Measurements from ENCODE around the gene FSIP1. TPM values are rescaled to one million over a fixed set of nuclear protein-coding genes. Genes with fewer than 3 reads are reported as not detected.

The FSIP1 gene
- total RNA-seq, 4 donors from 2014 or later, result 0.38 to 0.91 (median 0.57) TPM; not detected in 1

GRCh38 chr15:39692356-39693327, 90.0 kb downstream of the FSIP1 start:
- intact Hi-C loops (cut with DNase I), result loop anchor here (5.0 kb wide), 1 partner anchor 60 kb away; no protein-coding TSS in a partner anchor
- no peaks in the 10 kb centered on the region for H3K9me3 ChIP-seq
- H3K4me1 ChIP-seq, result peaks cover 3 to 22% (median 9%) of the 10 kb centered on the region in 3 donors
- no peaks in the 10 kb centered on the region for H3K27me3 ChIP-seq
- H3K27ac ChIP-seq, result peak overlapping the region in 3 of 4 donors; percentile 45 to 59 (median 57)
- WGBS, 2 donors, result 30 to 33% methylated on average over 10 to 11 of the region's 11 CpGs
- DNase-seq, result no peak
- peak overlapping the region in 1 of 4 donors; percentile 1 for H3K4me3 ChIP-seq
- TF ChIP-seq, protein P1, sequence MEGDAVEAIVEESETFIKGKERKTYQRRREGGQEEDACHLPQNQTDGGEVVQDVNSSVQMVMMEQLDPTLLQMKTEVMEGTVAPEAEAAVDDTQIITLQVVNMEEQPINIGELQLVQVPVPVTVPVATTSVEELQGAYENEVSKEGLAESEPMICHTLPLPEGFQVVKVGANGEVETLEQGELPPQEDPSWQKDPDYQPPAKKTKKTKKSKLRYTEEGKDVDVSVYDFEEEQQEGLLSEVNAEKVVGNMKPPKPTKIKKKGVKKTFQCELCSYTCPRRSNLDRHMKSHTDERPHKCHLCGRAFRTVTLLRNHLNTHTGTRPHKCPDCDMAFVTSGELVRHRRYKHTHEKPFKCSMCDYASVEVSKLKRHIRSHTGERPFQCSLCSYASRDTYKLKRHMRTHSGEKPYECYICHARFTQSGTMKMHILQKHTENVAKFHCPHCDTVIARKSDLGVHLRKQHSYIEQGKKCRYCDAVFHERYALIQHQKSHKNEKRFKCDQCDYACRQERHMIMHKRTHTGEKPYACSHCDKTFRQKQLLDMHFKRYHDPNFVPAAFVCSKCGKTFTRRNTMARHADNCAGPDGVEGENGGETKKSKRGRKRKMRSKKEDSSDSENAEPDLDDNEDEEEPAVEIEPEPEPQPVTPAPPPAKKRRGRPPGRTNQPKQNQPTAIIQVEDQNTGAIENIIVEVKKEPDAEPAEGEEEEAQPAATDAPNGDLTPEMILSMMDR (IDR thresholded peaks at IDR 0.05), result no peak
- no peak for TF ChIP-seq POLR2A (IDR thresholded peaks at IDR 0.05)
- no peaks in the 10 kb centered on the region for H3K36me3 ChIP-seq

DNA sequence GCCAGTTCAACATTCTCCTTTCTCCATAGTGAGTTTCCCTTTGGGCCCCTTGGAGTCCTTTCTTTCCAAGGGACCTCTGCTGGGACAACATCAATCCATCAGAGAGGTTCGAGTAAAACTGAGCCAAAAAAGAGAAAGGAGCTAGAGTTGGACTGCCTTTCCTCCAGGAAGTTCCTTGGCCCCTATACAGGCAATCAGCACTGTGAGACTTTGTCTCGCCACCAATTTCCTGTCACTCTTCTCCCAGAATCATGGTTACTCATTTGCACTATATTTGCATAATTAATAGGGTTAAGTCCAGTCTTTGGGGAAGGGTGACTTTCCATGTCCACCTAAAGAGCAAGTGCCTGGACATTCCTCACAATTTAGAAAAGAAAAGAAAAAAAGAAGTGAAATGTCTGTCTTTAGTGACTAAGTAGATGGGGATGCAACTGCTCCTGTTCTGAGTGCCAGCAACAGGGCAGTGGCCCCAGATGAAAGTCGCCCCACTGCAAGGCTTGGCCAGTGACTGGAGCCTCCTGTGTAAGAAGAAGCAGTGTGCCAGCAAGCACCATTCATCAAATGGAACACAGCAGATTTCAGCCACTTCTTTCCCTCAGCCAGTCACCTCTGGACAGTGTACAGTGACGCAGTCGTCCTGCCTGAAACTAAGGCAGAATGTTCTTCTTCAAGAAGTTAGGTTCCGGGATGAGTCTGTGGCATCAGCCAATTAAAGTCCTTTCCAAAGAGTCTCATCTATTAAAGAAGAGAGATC, 91.6 kb downstream of the FSIP1 start:
- WGBS, 2 donors, result 76 to 87% methylated on average over 6 of the region's 6 CpGs

DNA sequence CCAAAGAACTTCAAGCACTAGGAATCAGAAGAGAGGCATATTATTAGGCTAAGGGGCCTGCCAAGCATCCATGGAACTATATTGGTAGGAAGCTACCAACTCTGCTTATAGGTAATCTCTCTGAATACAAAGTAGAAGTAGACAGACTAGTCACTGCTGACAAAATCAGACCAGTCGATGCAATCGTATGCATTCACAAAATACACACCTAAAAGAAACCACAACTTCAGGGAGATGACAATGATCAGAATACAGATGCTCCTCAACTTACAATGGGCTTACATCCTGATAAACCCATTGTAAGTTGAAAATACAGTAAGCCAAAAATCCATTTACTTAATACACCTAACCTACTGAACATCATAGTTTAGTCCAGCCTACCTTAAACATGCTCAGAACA, 94.7 kb downstream of the FSIP1 start:
- Histone ChIP-seq H3K27ac (no peak overlapping the region), H3K36me3 (no peaks in the 10 kb centered on the region), H3K27me3 (no peaks in the 10 kb centered on the region), H3K4me1 (peaks cover 3 to 16% (median 4%) of the 10 kb centered on the region in 3 donors), H3K9me3 (no peaks in the 10 kb centered on the region), H3K4me3 (no peak overlapping the region)
- TF ChIP-seq, protein P1 (IDR thresholded peaks at IDR 0.05), result no peak
- no peak for TF ChIP-seq POLR2A (IDR thresholded peaks at IDR 0.05)
- 100% methylated on average over 2 of the region's 2 CpGs for WGBS, 2 donors
- DNase-seq, result no peak
- intact Hi-C loops (cut with DNase I), result no loop called here

More for the DNA sequence above, 91.6 kb downstream of the FSIP1 start:
- H3K36me3 ChIP-seq, result no peaks in the 10 kb centered on the region
- intact Hi-C loops (cut with DNase I), result loop anchor here (5.0 kb wide), 1 partner anchor 61 kb away; no protein-coding TSS in a partner anchor
- peak overlapping the region in 2 of 4 donors; percentile 14 to 57 for H3K27ac ChIP-seq
- H3K27me3 ChIP-seq, result no peaks in the 10 kb centered on the region
- no peak for DNase-seq
- TF ChIP-seq, protein P1 (IDR thresholded peaks at IDR 0.05), result no peak
- TF ChIP-seq POLR2A (IDR thresholded peaks at IDR 0.05), result no peak
- H3K4me1 ChIP-seq, result peaks cover 3 to 22% (median 9%) of the 10 kb centered on the region in 3 donors
- H3K9me3 ChIP-seq, result no peaks in the 10 kb centered on the region
- no peak overlapping the region for H3K4me3 ChIP-seq

GRCh38 chr15:39685999-39686613, 96.5 kb downstream of the FSIP1 start:
- Histone ChIP-seq H3K27ac (no peak overlapping the region), H3K9me3 (no peaks in the 10 kb centered on the region), H3K4me1 (no peaks in the 10 kb centered on the region), H3K27me3 (no peaks in the 10 kb centered on the region), H3K36me3 (no peaks in the 10 kb centered on the region), H3K4me3 (no peak overlapping the region)
- 24 to 25% methylated on average over 4 of the region's 4 CpGs for WGBS, 2 donors
- no peak for DNase-seq
- TF ChIP-seq, protein P1 (IDR thresholded peaks at IDR 0.05), result peak; percentile 50 to 86 (median 77)
- no peak for TF ChIP-seq POLR2A (IDR thresholded peaks at IDR 0.05)
- intact Hi-C loops (cut with DNase I), result no loop called here
